ENCODE results near the gene ZNF154. TPM values are rescaled to one million over a fixed set of nuclear protein-coding genes. Genes with fewer than 3 reads are reported as not detected.
A peak's percentile ranks its signal among the peaks of the same experiment; 100 is the strongest.

Gene ZNF154
- total RNA-seq, 1 donor from 2014 or later: 11.7 TPM

DNA sequence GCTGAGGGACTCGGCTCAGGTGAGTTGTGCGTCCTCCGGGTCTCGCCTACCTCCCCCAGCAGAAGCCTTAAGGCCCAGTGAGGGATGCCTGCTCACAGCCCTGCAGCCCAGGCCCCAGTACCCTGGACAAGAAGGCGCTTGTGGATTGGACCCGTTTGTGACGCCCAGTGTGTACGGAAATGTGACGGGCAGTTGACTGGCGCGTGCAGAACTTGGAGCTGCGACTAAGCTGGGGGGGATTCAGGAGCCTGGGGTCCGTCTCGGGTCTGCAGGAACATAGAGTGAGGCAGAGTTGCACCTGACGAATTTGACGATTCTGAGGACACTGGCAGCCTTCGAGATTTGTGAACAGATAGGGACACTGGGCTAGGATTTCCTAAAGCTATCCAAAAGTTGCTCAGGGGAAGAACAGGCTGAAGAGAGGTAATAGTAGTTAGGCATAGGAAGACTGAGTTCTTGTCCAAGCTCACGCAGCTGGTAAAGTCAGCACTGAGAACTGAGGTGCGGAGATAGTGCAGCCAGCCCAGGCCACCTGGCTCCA is 26.7 kb downstream of the ZNF154 start:
- DNase-seq (ENCODE audit: low spot score): no peak

DNA sequence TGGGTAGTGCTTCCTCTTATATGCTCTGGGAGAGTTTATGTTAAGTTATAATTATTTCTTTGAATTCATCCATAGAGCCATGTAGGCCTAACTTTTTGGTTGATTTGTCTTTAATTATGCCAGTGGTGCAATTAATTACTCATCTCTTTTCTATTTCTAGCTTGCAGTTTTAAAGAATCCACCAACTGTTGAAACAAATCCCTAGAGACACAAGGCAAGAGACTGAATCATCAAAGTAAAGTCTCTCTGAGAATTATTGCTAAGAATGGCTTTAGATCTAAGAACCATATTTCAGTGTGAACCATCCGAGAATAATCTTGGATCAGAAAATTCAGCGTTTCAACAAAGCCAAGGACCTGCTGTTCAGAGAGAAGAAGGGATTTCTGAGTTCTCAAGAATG is 33.1 kb downstream of the ZNF154 start:
- no peak for DNase-seq (ENCODE audit: low spot score)

DNA sequence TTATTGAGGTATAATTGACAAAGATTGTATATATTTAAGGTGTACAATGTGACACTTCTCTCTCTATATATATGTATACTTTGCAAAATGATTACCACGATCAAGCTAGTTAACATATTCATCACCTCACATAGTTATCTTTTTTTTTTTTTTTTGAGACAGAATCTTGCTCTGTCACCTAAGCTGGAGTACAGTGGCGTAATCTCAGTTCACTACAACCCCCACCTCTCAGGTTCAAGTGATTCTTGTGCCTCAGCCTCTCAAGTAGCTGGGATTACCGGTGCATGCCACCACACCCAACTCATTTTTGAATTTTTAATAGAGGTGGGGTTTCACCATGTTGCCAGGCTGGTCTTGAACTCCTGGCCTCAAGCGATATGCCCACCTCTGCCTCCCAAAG is 36.5 kb downstream of the ZNF154 start:
- no peak for DNase-seq (ENCODE audit: low spot score)

DNA sequence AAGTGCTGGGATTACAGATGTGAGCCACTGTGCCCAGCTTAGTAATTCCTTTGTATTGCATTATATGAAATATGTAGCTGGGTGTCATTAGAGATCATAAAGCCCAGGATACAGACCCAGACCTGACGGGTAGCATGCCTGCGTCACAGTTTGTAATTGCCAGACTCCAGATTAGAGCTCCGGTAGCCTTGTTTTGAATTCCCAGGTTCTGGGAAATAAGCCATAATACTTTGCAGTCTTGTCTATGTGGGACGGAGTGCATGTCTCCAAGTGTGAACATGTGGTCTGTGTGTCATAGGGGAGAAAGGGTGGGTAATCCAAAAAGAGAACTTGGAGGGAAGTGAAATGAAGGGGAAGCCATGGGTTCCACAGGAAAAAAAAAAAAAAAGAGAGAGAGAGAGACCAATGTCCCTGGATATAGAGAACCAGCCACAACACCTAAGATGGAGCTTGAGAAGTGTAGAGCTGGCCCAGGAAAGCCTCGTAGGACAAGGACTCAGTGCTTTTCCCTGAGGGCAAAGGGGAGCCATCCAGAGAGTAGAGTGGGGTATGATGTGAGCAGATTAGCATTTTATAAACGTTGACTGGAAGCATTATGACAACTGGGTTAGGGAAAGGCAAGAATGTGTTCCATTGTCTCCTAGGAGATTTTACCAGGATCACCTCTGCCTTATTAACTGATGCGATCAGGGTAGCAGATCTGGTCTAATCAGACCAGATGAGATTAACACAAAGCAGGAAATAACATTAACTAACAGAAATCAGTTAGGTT is 37.7 kb downstream of the ZNF154 start:
- no peak for DNase-seq (ENCODE audit: low spot score)

DNA sequence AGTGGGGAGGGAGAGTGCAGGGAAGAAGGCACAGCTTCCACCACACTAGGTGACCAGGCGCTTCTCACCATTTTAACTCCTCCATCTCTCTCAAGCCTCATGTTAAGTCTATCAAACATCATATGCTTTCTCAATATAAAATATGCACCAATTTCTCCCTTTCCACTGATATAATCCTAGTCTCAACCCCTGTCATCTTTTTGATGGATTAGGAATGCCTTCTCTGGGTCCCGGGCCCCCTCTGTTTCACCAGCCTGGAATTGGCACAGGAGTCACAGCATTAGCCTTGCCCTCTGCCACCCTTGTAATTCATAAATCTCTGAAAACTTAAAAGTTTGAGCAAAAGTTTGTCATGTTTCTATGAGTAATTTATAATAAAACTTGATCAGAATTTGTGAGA is 40.4 kb downstream of the ZNF154 start, which contains the start of gene ZSCAN4:
TSS of gene ZSCAN4 (plus strand) at position 301 of the 400 bp plus-strand sequence. CDS start 7,211 bp downstream, outside the sequence.
- no peak for DNase-seq (ENCODE audit: low spot score)

DNA sequence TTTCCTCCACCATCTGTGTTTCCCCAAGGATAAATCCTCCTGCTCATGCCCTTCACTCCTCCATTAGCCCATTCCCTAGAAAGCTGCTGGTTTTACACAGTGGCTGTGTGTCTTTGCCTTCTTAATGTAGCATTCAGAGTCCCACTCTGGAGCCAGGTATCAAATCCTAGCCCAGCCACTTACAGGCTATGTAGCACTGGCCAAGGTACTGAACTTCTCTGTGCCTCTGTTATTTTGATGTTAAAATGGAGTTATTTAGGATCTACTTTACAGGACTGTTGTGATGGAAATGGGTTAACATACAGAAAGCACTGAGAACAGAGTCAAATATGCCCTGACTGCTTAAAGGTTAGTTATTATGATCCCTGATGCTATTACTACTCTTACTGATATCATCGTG is 41.8 kb downstream of the ZNF154 start:
- no peak for DNase-seq (ENCODE audit: low spot score)

DNA sequence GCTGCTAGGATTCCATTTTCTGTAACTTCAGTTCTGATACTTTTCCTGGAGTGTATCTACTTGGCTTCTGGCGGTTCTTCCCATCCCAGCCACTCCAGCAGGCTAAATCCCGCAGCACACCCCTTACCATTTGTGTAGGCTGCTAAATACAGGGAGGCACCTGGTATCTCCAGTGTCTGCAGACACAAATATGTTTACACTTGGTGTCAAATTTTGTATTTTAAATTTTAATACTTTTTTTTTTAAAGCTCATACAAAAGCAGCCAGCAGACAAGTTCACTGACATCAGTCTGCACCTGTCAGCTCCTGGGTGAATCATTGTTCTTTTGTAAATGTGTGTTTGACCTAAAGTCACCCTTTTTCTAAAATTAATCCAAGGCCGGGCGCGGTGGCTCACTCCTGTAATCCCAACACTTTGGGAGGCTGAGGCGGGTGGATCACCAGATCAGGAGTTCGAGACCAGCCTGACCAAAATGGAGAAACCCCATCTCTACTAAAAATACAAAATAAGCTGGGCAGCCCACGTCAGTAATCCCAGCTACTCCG is 43.7 kb downstream of the ZNF154 start:
- DNase-seq (ENCODE audit: low spot score): no peak

DNA sequence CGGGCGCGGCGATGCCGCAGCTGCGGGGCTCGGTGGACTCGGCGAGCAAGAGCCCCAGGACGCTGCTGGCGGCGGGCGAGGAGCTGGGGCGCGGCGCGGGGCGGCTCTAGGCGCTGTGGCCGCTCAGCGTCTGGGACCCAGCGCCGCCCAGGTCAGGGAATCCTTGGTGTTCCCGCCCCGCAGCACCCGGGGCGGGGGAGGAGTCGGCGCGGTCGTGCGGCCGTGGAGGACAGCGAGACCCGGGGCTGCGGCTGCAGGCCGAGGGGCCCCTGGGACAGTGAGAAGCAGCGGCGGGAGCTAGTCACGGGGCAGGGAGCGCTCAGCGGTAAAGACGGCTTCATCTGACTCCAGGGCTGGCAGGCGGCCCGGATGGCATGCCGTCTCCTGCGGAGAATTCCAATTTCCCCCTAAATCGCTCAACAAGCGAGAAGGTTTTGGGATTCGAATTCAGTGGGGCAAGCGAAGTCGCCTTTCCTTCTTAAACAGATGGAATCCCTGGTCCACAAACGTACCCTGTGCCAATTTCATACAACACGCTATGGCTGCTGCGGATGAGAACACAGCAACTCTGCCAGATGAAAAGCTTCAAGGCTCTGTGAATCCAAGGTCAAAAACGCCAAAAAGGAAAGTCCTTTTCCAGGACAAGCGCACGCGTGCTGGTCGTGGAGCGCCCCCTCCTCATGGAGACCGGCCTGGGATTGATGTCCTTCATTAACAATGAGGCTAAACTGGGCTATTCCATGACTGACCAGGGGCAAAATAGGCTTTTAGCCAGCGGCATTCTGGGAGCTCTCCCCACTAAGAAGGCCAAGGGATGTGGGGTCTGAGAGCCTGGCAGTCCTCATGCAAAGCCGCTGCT is 44.5 kb downstream of the ZNF154 start:
- DNase-seq (ENCODE audit: low spot score): peak; percentile 22

DNA sequence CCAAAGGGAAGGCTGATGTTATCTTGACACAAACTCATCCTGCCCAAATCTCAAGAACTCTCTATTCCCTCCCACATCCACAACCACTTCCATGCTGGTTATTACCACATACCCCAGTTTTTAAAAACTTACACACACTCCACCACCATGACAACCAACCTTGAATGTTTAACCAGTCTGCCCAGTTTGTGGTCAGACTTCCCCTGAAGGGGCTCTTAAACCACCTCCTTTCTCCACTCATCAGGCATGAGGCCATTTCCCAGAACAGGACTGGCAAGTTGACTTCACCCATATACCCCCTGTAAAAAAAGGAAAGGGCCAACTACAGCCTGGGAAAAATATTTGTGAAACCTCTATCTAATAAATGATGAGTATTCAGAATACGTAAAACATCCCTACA is 52.7 kb downstream of the ZNF154 start:
- DNase-seq (ENCODE audit: low spot score): no peak

DNA sequence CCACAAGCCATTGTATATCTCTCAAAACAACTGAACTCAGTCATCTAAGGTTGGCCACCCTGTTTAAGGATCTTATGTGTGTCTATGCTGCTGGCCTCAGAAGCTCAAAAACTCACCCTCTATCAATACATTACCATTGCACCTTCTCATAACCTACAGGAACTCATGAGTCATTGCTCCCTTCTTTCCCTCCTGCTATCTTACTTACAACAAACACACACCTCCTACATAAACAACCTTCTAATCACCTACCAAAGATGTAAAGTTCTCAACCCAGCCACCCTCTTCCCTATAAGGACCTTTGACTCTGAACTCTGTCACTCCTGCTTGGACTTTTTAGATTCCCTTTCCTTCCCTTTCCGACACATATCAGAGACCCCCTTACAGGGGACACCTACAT is 53.6 kb downstream of the ZNF154 start:
- no peak for DNase-seq (ENCODE audit: low spot score)

DNA sequence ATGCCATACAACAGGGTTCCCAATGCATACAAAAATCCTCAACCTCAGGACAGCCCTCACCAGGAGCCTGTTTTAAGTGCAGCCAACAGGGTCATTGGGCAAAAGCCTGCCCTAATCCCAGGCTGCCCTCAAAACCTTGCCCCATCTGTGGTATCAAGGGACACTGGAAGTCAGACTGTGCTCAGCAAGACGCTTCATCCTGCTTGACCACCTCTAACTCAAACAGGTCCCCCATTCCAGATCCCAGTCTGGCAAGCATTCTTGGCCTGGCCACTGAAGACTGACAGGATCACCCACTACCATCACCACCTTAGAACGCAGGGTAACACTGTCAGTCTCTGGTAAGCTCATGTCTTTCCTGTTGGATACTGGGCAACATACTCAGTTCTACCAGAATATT is 55.3 kb downstream of the ZNF154 start:
- no peak for DNase-seq (ENCODE audit: low spot score)

DNA sequence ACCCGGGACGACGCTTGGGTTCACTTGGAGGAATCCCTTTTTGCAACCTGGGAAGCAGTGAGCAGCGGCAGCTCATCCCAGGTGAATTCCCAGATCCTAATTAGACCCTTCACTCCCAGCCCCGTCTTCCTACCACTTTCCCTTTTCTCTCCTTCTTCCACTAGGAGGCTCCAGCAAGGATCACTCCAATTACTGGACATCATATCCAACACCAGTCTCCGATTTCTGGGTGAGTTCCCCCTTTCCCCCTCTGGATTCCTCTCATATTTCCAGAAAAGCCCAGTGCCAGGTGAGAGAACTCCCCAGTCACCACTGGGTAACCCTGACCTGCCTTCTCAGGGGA is 57.4 kb downstream of the ZNF154 start:
- DNase-seq (ENCODE audit: low spot score): no peak

DNA sequence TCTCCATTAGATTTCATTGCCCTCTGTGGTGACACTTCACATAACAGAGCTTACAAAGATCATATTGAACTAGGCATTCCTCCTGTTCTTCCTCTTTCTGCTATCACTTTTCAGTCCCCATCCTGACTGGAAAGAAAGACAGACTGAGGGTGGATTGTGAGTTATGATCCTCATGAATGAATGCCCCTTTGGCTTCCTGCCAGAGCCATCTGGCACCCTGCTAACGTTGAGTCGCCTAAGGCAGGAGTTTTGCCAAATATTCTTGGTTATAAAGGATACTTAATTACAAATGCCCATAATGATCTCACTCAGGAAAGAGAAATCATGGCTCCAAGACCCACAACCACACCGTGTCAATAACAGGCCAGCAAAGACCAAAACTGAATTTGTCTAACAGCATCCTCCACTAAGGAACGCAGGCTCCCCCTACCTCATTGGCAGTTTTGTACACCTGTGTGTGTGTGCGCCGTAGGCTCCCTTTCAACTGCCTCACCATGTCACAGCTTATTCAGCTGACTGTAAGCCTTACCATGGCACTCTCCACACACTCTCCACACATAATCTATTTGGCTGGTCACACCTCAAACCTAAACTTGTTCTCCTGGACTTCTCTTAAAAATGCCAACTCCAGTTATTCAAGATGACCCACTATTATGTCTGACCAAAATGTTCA is 60.5 kb downstream of the ZNF154 start:
- DNase-seq (ENCODE audit: low spot score): no peak

Other genes with a start within 250 kb of the ZNF154 start
- gene ZNF772, start 231.6 kb downstream of the ZNF154 start, total RNA-seq: 18.9 TPM
- 9.6 TPM for gene ZNF419, start 221.5 kb downstream of the ZNF154 start, total RNA-seq
- 9.9 TPM for gene ZNF773, start 209.3 kb downstream of the ZNF154 start, total RNA-seq
- gene ZNF549, start 181.8 kb downstream of the ZNF154 start, total RNA-seq: 8.0 TPM
- 15.1 TPM for gene ZNF550, start 149.3 kb downstream of the ZNF154 start, total RNA-seq
- 7.1 TPM for gene ZNF416, start 130.3 kb downstream of the ZNF154 start, total RNA-seq
- 7.6 TPM for gene ZIK1, start 125.1 kb downstream of the ZNF154 start, total RNA-seq
- 5.1 TPM for gene ZNF530, start 109.3 kb downstream of the ZNF154 start, total RNA-seq
- gene ZNF134, start 95.0 kb downstream of the ZNF154 start, total RNA-seq: 19.0 TPM
- 19.6 TPM for gene ZNF211, start 76.0 kb downstream of the ZNF154 start, total RNA-seq
- not detected for gene ZSCAN4, start 40.3 kb downstream of the ZNF154 start, total RNA-seq
- 5.3 TPM for gene ZNF551, start 27.2 kb downstream of the ZNF154 start, total RNA-seq
- gene ZNF671, start 18.4 kb upstream of the ZNF154 start, total RNA-seq: 14.9 TPM
- gene ZNF776, start 37.6 kb upstream of the ZNF154 start, total RNA-seq: 21.6 TPM
- gene ZNF586, start 60.5 kb upstream of the ZNF154 start, total RNA-seq: 20.2 TPM
- gene ZNF552, start 105.7 kb upstream of the ZNF154 start, total RNA-seq: 47.0 TPM
- gene ZNF587B, start 121.1 kb upstream of the ZNF154 start, total RNA-seq: 15.9 TPM
- gene ZNF587, start 140.7 kb upstream of the ZNF154 start, total RNA-seq: 60.0 TPM
- gene ZNF814, start 179.8 kb upstream of the ZNF154 start, total RNA-seq: 23.6 TPM
- gene ZNF417, start 207.4 kb upstream of the ZNF154 start, total RNA-seq: 31.0 TPM
- 14.1 TPM for gene ZNF418, start 226.2 kb upstream of the ZNF154 start, total RNA-seq
- 5.7 TPM for gene ZNF256, start 238.5 kb upstream of the ZNF154 start, total RNA-seq

Data from mucosa of gallbladder (tissue), 1 donor.